Breast epithelium (tissue), 3 donors: ENCODE data around the gene SELENOM.

Source experiments
- CTCF ChIP-seq, 3 donors: fragments of 450-650 bp; IDR thresholded peaks; one replicate each; pipeline ENCODE4 v1.5.1; 2016 to 2017; ENCODE audit warnings: antibody characterized with exemption in 3 of 3, mild to moderate bottlenecking in 3 of 3, moderate library complexity in 3 of 3
- POLR2A ChIP-seq: fragments of 450-650 bp; IDR thresholded peaks from one replicate; pipeline ENCODE4 v1.6.1; 2016; ENCODE audit warnings: antibody characterized with exemption, mild to moderate bottlenecking, moderate library complexity

GRCh38 chr22:31124290-31124689, 16.9 kb upstream of the SELENOM start:
- no peak for TF ChIP-seq CTCF (IDR thresholded peaks at IDR 0.05)
- TF ChIP-seq POLR2A = no peak
